ENCODE measurements around the gene GRIA3. TPM values are rescaled to one million over a fixed set of nuclear protein-coding genes. Genes with fewer than 3 reads are reported as not detected.

The GRIA3 gene
- total RNA-seq, 1 experiment from 2014 or later = not detected

- Histone ChIP-seq H3K4me2 (ENCODE audit: low read length) (no peak overlapping the region), H3K4me1 (ENCODE audit: control insufficient read depth in 1 of 2, insufficient read depth in 2 of 2, low read length in 2 of 2) (no peaks in the 10 kb centered on the region), H3K27ac (ENCODE audit: low read depth, low read length) (no peak overlapping the region), H3K9me3 (ENCODE audit: control insufficient read depth in 1 of 2, insufficient read depth in 1 of 2, low read depth in 1 of 2, low read length in 2 of 2) (no peaks in the 10 kb centered on the region), H3K79me2 (ENCODE audit: insufficient read depth, low read length) (no peaks in the 10 kb centered on the region), H2AFZ (ENCODE audit: low read depth, low read length, poor library complexity, severe bottlenecking) (no peak overlapping the region), H4K20me1 (ENCODE audit: insufficient read depth) (no peaks in the 10 kb centered on the region), H3K27me3 (ENCODE audit: insufficient read depth, low read length) (no peaks in the 10 kb centered on the region), H3K4me3 (replicated peaks in 1 of 2; ENCODE audit: low read depth in 1 of 2, low read length in 2 of 2) (no peak overlapping the region), H3K36me3 (ENCODE audit: control insufficient read depth in 1 of 2, insufficient read depth in 2 of 2, low read length in 2 of 2) (no peaks in the 10 kb centered on the region), H3K9me2 (ENCODE audit: insufficient read depth) (no peaks in the 10 kb centered on the region), H3K9ac (ENCODE audit: low read length) (no peak overlapping the region)
- no peak for TF ChIP-seq CTCF (IDR thresholded peaks at IDR 0.05 in 2 of 3, conservative IDR thresholded peaks at IDR 0.05 in 1 of 3; ENCODE audit: borderline replicate concordance in 1 of 3, insufficient read depth in 1 of 3, low read depth in 2 of 3, low read length in 2 of 3)
- TF ChIP-seq POLR2AphosphoS5 (IDR thresholded peaks at IDR 0.05; ENCODE audit: low read depth, low read length) = no peak
- no peak for TF ChIP-seq ELF1 (IDR thresholded peaks at IDR 0.05; ENCODE audit: borderline replicate concordance, low read depth)
- TF ChIP-seq ZFX (IDR thresholded peaks at IDR 0.05) = no peak
- no peak for TF ChIP-seq EGR1 (IDR thresholded peaks at IDR 0.05; ENCODE audit: low read depth)
- TF ChIP-seq MAX (IDR thresholded peaks at IDR 0.05) = no peak
- no peak for TF ChIP-seq FOSL1 (IDR thresholded peaks at IDR 0.05; ENCODE audit: low read depth)
- DNase-seq (ENCODE audit: low read depth, low spot score) (no peak), ATAC-seq (no peak)
- intact Hi-C loops (cut with micrococcal nuclease) = no loop called here
- no TSS peak for BruUV-seq (replicated peaks)
- ChIA-PET CTCF (no interaction called here), RAD21 (ENCODE audit: low non-redundant PET in 1 of 2, low total read pairs in 2 of 2, uncharacterized antibody in 2 of 2, unreplicated experiment in 2 of 2) (no interaction called here), POLR2A (no interaction called here)
Measured at GRCh38 chrX:123303429-123303828, 119.4 kb downstream of the GRIA3 start.

GRCh38 chrX:123308658-123309057, 124.6 kb downstream of the GRIA3 start:
- Histone ChIP-seq H3K27ac (ENCODE audit: low read depth, low read length) (no peak overlapping the region), H3K27me3 (ENCODE audit: insufficient read depth, low read length) (no peaks in the 10 kb centered on the region), H3K36me3 (ENCODE audit: control insufficient read depth in 1 of 2, insufficient read depth in 2 of 2, low read length in 2 of 2) (no peaks in the 10 kb centered on the region), H3K9me3 (ENCODE audit: control insufficient read depth in 1 of 2, insufficient read depth in 1 of 2, low read depth in 1 of 2, low read length in 2 of 2) (no peaks in the 10 kb centered on the region), H3K4me3 (replicated peaks in 1 of 2; ENCODE audit: low read depth in 1 of 2, low read length in 2 of 2) (no peak overlapping the region), H3K4me1 (ENCODE audit: control insufficient read depth in 1 of 2, insufficient read depth in 2 of 2, low read length in 2 of 2) (no peaks in the 10 kb centered on the region), H3K4me2 (ENCODE audit: low read length) (no peak overlapping the region), H3K79me2 (ENCODE audit: insufficient read depth, low read length) (no peaks in the 10 kb centered on the region), H4K20me1 (ENCODE audit: insufficient read depth) (no peaks in the 10 kb centered on the region), H3K9me2 (ENCODE audit: insufficient read depth) (no peaks in the 10 kb centered on the region), H3K9ac (ENCODE audit: low read length) (no peak overlapping the region), H2AFZ (ENCODE audit: low read depth, low read length, poor library complexity, severe bottlenecking) (no peak overlapping the region)
- RAD21 ChIA-PET (ENCODE audit: low non-redundant PET in 1 of 2, low total read pairs in 2 of 2, uncharacterized antibody in 2 of 2, unreplicated experiment in 2 of 2) = no interaction called here
- BruUV-seq (replicated peaks) = no TSS peak
- CTCF ChIA-PET = no interaction called here
- POLR2A ChIA-PET = no interaction called here
- ATAC-seq = no peak
- intact Hi-C loops (cut with micrococcal nuclease) = no loop called here
- DNase-seq (ENCODE audit: low read depth, low spot score) = no peak
- TF ChIP-seq YY1 (IDR thresholded peaks at IDR 0.05; ENCODE audit: extremely low read depth, insufficient replicate concordance, low read depth, low read length) (no peak), FOSL1 (IDR thresholded peaks at IDR 0.05; ENCODE audit: low read depth) (no peak), POLR2AphosphoS5 (IDR thresholded peaks at IDR 0.05; ENCODE audit: low read depth, low read length) (no peak), CEBPB (IDR thresholded peaks at IDR 0.05; ENCODE audit: low read depth) (no peak), EZH2phosphoT487 (IDR thresholded peaks at IDR 0.05; ENCODE audit: borderline replicate concordance) (no peak), CTCF (IDR thresholded peaks at IDR 0.05 in 2 of 3, conservative IDR thresholded peaks at IDR 0.05 in 1 of 3; ENCODE audit: borderline replicate concordance in 1 of 3, insufficient read depth in 1 of 3, low read depth in 2 of 3, low read length in 2 of 3) (no peak), REST (IDR thresholded peaks at IDR 0.05; ENCODE audit: low read depth) (no peak)
